ENCODE data around the gene GABRB1. TPM values are rescaled to one million over a fixed set of nuclear protein-coding genes. Genes with fewer than 3 reads are reported as not detected.
A peak's percentile ranks its signal among the peaks of the same experiment; 100 is the strongest.
"Not testable (repeated sequence)": the region's sequence is repeated elsewhere in the genome, so short reads cannot be mapped to it uniquely, and the experiment has no call there.

Gene GABRB1
- total RNA-seq, 2 experiments from 2014 or later: not detected

- DNase-seq (no peak), ATAC-seq (no peak)
- ChIA-PET CTCF (no interaction called here), POLR2A (no interaction called here)
- Mint-ChIP-seq H3K36me3 (ENCODE audit: low read depth) (no peaks in the 10 kb centered on the region), H3K4me1 (no peaks in the 10 kb centered on the region), H3K4me3 (no peak overlapping the region), H3K9me3 (ENCODE audit: low read depth) (no peaks in the 10 kb centered on the region), H3K27me3 (peaks cover 3% of the 10 kb centered on the region), H3K27ac (no peak overlapping the region)
- intact Hi-C loops (cut with DNase I, micrococcal nuclease): no loop called here
Measured at GRCh38 chr4:47271291-47271690, 239.9 kb downstream of the GABRB1 start.

- no peak overlapping the region for H3K27ac Mint-ChIP-seq
- H3K36me3 Mint-ChIP-seq (ENCODE audit: low read depth): no peaks in the 10 kb centered on the region
- ChIA-PET POLR2A (no interaction called here), CTCF (no interaction called here)
- ATAC-seq (no peak), DNase-seq (no peak)
- no peak overlapping the region for H3K4me3 Mint-ChIP-seq
- no peaks in the 10 kb centered on the region for H3K4me1 Mint-ChIP-seq
- H3K27me3 Mint-ChIP-seq: peaks cover 3% of the 10 kb centered on the region
- no peaks in the 10 kb centered on the region for H3K9me3 Mint-ChIP-seq (ENCODE audit: low read depth)
- intact Hi-C loops (cut with DNase I, micrococcal nuclease): no loop called here
Measured at GRCh38 chr4:47274901-47275300, 243.5 kb downstream of the GABRB1 start.

- Mint-ChIP-seq H3K27ac (no peak overlapping the region), H3K4me1 (no peaks in the 10 kb centered on the region), H3K36me3 (ENCODE audit: low read depth) (no peaks in the 10 kb centered on the region), H3K27me3 (peaks cover 3% of the 10 kb centered on the region), H3K4me3 (no peak overlapping the region), H3K9me3 (ENCODE audit: low read depth) (no peaks in the 10 kb centered on the region)
- CTCF ChIA-PET: no interaction called here
- ATAC-seq: no peak
- intact Hi-C loops (cut with DNase I, micrococcal nuclease): no loop called here
- no peak for DNase-seq
- POLR2A ChIA-PET: no interaction called here
Measured at GRCh38 chr4:47275595-47275994, 244.2 kb downstream of the GABRB1 start.

GRCh38 chr4:47278631-47279030 is 247.3 kb downstream of the GABRB1 start:
- CTCF ChIA-PET: no interaction called here
- H3K27me3 Mint-ChIP-seq: peaks cover 6% of the 10 kb centered on the region
- POLR2A ChIA-PET: no interaction called here
- H3K4me3 Mint-ChIP-seq: no peak overlapping the region
- DNase-seq (no peak), ATAC-seq (no peak)
- no peak overlapping the region for H3K27ac Mint-ChIP-seq
- H3K36me3 Mint-ChIP-seq (ENCODE audit: low read depth): no peaks in the 10 kb centered on the region
- H3K9me3 Mint-ChIP-seq (ENCODE audit: low read depth): no peaks in the 10 kb centered on the region
- no peaks in the 10 kb centered on the region for H3K4me1 Mint-ChIP-seq
- intact Hi-C loops (cut with DNase I, micrococcal nuclease): no loop called here

- CTCF ChIA-PET: no interaction called here
- H3K4me1 Mint-ChIP-seq: no peaks in the 10 kb centered on the region
- H3K9me3 Mint-ChIP-seq (ENCODE audit: low read depth): no peaks in the 10 kb centered on the region
- no peak overlapping the region for H3K4me3 Mint-ChIP-seq
- peaks cover 8% of the 10 kb centered on the region for H3K27me3 Mint-ChIP-seq
- ATAC-seq: no peak
- H3K27ac Mint-ChIP-seq: no peak overlapping the region
- POLR2A ChIA-PET: no interaction called here
- H3K36me3 Mint-ChIP-seq (ENCODE audit: low read depth): no peaks in the 10 kb centered on the region
- no peak for DNase-seq
- intact Hi-C loops (cut with DNase I, micrococcal nuclease): no loop called here
Measured at GRCh38 chr4:47287735-47288134, 256.4 kb downstream of the GABRB1 start.

- Mint-ChIP-seq H3K4me3 (no peak overlapping the region), H3K36me3 (ENCODE audit: low read depth) (no peaks in the 10 kb centered on the region), H3K9me3 (ENCODE audit: low read depth) (no peaks in the 10 kb centered on the region), H3K4me1 (no peaks in the 10 kb centered on the region), H3K27me3 (peaks cover 4% of the 10 kb centered on the region), H3K27ac (no peak overlapping the region)
- POLR2A ChIA-PET: no interaction called here
- no peak for ATAC-seq
- intact Hi-C loops (cut with DNase I, micrococcal nuclease): loop anchor here in 1 of 2 experiments (5.0 kb wide), 1 partner anchor 92 kb away; no protein-coding TSS in a partner anchor
- no peak for DNase-seq
- CTCF ChIA-PET: no interaction called here
Measured at GRCh38 chr4:47289805-47290204, 258.4 kb downstream of the GABRB1 start.

GRCh38 chr4:47290873-47291272 is 259.5 kb downstream of the GABRB1 start:
- H3K9me3 Mint-ChIP-seq (ENCODE audit: low read depth); H3K4me3 Mint-ChIP-seq; ATAC-seq; DNase-seq; H3K27me3 Mint-ChIP-seq; H3K36me3 Mint-ChIP-seq (ENCODE audit: low read depth); H3K4me1 Mint-ChIP-seq; CTCF ChIA-PET; H3K27ac Mint-ChIP-seq; POLR2A ChIA-PET: not testable (repeated sequence)
- intact Hi-C loops (cut with DNase I, micrococcal nuclease): loop anchor here in 1 of 2 experiments (5.0 kb wide), 1 partner anchor 91 kb away; no protein-coding TSS in a partner anchor

GRCh38 chr4:47309165-47309564 is 277.8 kb downstream of the GABRB1 start:
- POLR2A ChIA-PET: no interaction called here
- H3K4me1 Mint-ChIP-seq: no peaks in the 10 kb centered on the region
- intact Hi-C loops (cut with DNase I, micrococcal nuclease): no loop called here
- H3K27ac Mint-ChIP-seq: no peak overlapping the region
- ATAC-seq (no peak), DNase-seq (no peak)
- no peak overlapping the region for H3K4me3 Mint-ChIP-seq
- H3K27me3 Mint-ChIP-seq: peaks cover 12% of the 10 kb centered on the region
- H3K36me3 Mint-ChIP-seq (ENCODE audit: low read depth): no peaks in the 10 kb centered on the region
- CTCF ChIA-PET: no interaction called here
- no peaks in the 10 kb centered on the region for H3K9me3 Mint-ChIP-seq (ENCODE audit: low read depth)

GRCh38 chr4:47312170-47312569 is 280.8 kb downstream of the GABRB1 start:
- no peak overlapping the region for H3K27ac Mint-ChIP-seq
- CTCF ChIA-PET: no interaction called here
- no peaks in the 10 kb centered on the region for H3K36me3 Mint-ChIP-seq (ENCODE audit: low read depth)
- H3K4me3 Mint-ChIP-seq: no peak overlapping the region
- H3K27me3 Mint-ChIP-seq: peaks cover 13% of the 10 kb centered on the region
- no peaks in the 10 kb centered on the region for H3K9me3 Mint-ChIP-seq (ENCODE audit: low read depth)
- DNase-seq: no peak
- intact Hi-C loops (cut with DNase I, micrococcal nuclease): no loop called here
- POLR2A ChIA-PET: no interaction called here
- no peaks in the 10 kb centered on the region for H3K4me1 Mint-ChIP-seq
- no peak for ATAC-seq

- Mint-ChIP-seq H3K27ac (no peak overlapping the region), H3K27me3 (peaks cover 16% of the 10 kb centered on the region), H3K4me3 (no peak overlapping the region), H3K36me3 (ENCODE audit: low read depth) (no peaks in the 10 kb centered on the region), H3K9me3 (ENCODE audit: low read depth) (no peaks in the 10 kb centered on the region), H3K4me1 (no peaks in the 10 kb centered on the region)
- DNase-seq (no peak), ATAC-seq (peak; percentile 33)
- ChIA-PET CTCF (no interaction called here), POLR2A (interaction anchor here (0.5 to 0.6 kb wide), 2 partner anchors 177 to 433 kb away, joined by 3 to 6 read pairs; no protein-coding TSS in a partner anchor)
- intact Hi-C loops (cut with DNase I, micrococcal nuclease): no loop called here
Measured at GRCh38 chr4:47313384-47313783, 282.0 kb downstream of the GABRB1 start.

GRCh38 chr4:47315346-47315745 is 284.0 kb downstream of the GABRB1 start:
- Mint-ChIP-seq H3K27me3 (peaks cover 22% of the 10 kb centered on the region), H3K4me1 (no peaks in the 10 kb centered on the region), H3K36me3 (ENCODE audit: low read depth) (no peaks in the 10 kb centered on the region), H3K27ac (no peak overlapping the region), H3K4me3 (no peak overlapping the region), H3K9me3 (ENCODE audit: low read depth) (no peaks in the 10 kb centered on the region)
- intact Hi-C loops (cut with DNase I, micrococcal nuclease): no loop called here
- ChIA-PET CTCF (no interaction called here), POLR2A (no interaction called here)
- peak; percentile 92 for ATAC-seq
- no peak for DNase-seq

- POLR2A ChIA-PET: no interaction called here
- peaks cover 17% of the 10 kb centered on the region for H3K27me3 Mint-ChIP-seq
- H3K4me3 Mint-ChIP-seq: no peak overlapping the region
- DNase-seq (no peak), ATAC-seq (no peak)
- H3K36me3 Mint-ChIP-seq (ENCODE audit: low read depth): no peaks in the 10 kb centered on the region
- CTCF ChIA-PET: no interaction called here
- H3K27ac Mint-ChIP-seq: no peak overlapping the region
- no peaks in the 10 kb centered on the region for H3K4me1 Mint-ChIP-seq
- intact Hi-C loops (cut with DNase I, micrococcal nuclease): no loop called here
- H3K9me3 Mint-ChIP-seq (ENCODE audit: low read depth): no peaks in the 10 kb centered on the region
Measured at GRCh38 chr4:47326025-47326424, 294.7 kb downstream of the GABRB1 start.

GRCh38 chr4:47330866-47331265 is 299.5 kb downstream of the GABRB1 start:
- ChIA-PET CTCF (no interaction called here), POLR2A (no interaction called here)
- Mint-ChIP-seq H3K4me1 (no peaks in the 10 kb centered on the region), H3K4me3 (no peak overlapping the region), H3K27me3 (peaks cover 8% of the 10 kb centered on the region), H3K9me3 (ENCODE audit: low read depth) (no peaks in the 10 kb centered on the region), H3K27ac (no peak overlapping the region), H3K36me3 (ENCODE audit: low read depth) (no peaks in the 10 kb centered on the region)
- intact Hi-C loops (cut with DNase I, micrococcal nuclease): no loop called here
- ATAC-seq: no peak
- DNase-seq: no peak

All from activated CD4-positive, alpha-beta T cell treated with anti-CD3 and anti-CD28 coated beads for 36 hours (primary cell).